ENCODE results near the gene PKNOX2. TPM values are rescaled to one million over a fixed set of nuclear protein-coding genes. Genes with fewer than 3 reads are reported as not detected.

PKNOX2 gene
- total and polyA plus RNA-seq, 9 of the 15 experiments (the other 6 are each of a cell fraction or from before 2014, with no cell fraction given), result not detected

- TF ChIP-seq, protein P1, sequence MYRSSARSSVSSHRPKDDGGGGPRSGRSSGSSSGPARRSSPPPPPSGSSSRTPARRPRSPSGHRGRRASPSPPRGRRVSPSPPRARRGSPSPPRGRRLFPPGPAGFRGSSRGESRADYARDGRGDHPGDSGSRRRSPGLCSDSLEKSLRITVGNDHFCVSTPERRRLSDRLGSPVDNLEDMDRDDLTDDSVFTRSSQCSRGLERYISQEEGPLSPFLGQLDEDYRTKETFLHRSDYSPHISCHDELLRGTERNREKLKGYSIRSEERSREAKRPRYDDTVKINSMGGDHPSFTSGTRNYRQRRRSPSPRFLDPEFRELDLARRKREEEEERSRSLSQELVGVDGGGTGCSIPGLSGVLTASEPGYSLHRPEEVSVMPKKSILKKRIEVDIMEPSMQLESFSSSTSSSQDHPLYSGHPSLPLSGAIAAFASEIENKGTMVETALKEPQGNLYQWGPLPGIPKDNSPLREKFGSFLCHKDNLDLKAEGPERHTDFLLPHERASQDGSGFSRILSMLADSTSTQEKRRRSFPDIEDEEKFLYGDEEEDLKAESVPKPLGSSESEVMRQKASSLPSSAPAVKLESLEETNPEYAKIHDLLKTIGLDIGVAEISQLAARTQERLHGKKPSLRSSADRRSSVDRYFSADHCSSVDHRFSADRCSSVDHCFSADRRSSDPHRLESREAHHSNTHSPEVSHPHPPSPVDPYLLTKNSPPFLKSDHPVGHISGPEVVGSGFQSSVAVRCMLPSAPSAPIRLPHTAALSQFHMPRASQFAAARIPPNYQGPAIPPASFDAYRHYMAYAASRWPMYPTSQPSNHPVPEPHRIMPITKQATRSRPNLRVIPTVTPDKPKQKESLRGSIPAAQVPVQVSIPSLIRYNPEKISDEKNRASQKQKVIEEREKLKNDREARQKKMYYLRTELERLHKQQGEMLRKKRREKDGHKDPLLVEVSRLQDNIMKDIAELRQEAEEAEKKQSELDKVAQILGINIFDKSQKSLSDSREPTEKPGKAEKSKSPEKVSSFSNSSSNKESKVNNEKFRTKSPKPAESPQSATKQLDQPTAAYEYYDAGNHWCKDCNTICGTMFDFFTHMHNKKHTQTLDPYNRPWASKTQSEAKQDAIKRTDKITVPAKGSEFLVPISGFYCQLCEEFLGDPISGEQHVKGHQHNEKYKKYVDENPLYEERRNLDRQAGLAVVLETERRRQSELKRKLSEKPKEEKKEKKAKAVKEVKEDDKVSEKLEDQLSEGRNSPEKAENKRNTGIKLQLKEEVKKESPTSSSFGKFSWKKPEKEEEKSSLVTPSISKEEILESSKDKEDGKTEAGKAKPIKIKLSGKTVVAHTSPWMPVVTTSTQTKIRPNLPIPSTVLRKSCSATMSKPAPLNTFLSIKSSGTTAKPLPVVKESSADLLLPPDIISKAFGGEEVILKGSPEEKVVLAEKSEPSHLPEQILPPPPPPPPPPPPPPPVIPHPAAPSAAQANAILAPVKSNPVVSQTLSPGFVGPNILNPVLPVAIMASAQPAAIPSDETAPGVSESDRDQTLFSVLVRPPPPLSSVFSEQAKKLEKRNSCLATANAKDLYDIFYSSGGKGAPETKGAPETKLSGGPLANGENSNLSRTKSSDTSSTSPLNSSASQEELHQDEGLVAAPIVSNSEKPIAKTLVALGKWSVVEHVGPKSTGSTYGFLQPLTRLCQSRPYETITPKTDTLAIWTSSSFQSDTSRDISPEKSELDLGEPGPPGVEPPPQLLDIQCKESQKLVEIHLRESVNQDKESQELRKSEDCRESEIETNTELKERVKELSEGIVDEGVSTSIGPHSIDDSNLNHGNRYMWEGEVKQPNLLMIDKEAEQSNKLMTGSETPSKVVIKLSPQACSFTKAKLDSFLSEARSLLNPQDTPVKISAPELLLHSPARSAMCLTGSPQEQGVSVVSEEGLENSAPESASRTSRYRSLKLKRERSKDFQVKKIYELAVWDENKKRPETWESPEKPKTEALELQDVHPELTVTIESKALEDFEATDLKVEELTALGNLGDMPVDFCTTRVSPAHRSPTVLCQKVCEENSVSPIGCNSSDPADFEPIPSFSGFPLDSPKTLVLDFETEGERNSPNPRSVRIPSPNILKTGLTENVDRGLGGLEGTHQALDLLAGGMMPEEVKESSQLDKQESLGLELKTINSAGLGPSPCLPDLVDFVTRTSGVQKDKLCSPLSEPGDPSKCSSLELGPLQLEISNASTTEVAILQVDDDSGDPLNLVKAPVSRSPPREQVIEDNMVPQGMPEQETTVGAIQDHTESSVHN (IDR thresholded peaks at IDR 0.05; ENCODE audit: borderline replicate concordance in 1 of 2, low read depth in 1 of 2), result no peak
- TF ChIP-seq, protein P2, sequence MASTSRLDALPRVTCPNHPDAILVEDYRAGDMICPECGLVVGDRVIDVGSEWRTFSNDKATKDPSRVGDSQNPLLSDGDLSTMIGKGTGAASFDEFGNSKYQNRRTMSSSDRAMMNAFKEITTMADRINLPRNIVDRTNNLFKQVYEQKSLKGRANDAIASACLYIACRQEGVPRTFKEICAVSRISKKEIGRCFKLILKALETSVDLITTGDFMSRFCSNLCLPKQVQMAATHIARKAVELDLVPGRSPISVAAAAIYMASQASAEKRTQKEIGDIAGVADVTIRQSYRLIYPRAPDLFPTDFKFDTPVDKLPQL (IDR thresholded peaks at IDR 0.05; ENCODE audit: extremely low read depth, insufficient read length), result no peak
- TF ChIP-seq FOXA1 (IDR thresholded peaks at IDR 0.05; ENCODE audit: borderline replicate concordance) (no peak), NR1H2 (CRISPR knock-in tag; IDR thresholded peaks at IDR 0.05) (no peak)
Observed at GRCh38 chr11:125423247-125423849, 258.8 kb downstream of the PKNOX2 start (continued).
